ENCODE measurements around the gene PCGF2. TPM values are rescaled to one million over a fixed set of nuclear protein-coding genes. Genes with fewer than 3 reads are reported as not detected.

PCGF2 gene
- total and polyA plus RNA-seq, 9 of the 15 experiments (the other 6 are each of a cell fraction or from before 2014, with no cell fraction given) = 1.3 to 33.4 (median 7.0) TPM

DNA sequence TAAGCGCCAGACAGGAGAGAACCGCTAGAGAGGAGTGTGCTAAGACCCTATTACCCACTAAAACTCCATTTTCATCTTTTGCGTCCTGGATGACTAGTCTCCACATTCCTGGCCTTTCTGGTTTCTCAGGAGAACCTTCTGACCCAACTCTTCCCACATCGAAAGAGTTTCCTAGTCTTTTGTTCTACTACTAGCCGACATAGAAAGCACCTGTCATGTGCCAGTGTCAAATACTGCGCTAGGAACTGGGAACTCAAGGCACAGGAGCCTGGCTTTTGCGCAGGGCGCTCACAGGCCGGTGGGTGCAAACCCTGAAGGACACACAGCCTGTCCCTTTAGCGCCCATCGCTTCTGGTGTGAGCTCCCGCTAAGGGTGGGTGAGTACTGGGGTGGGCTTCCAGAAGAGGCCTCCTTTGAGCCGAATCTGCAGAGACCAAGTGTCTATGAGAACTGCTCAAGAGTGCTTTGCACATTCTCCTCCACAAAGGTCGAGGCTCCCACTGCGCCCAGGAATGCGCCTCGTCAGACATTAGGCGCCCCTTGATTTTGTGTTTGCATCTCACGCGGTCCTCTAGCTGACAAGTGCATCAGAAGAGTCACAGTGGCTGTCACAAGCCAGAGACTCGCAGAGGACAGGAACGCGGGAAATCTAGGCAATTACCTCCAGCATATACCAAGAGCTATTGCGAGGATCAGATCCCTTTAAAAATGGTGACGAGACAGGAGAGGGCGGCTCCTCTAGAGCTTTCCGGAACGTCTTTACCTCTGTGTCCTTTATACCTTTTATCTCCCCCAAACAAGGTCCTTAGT, 2.4 kb upstream of the PCGF2 start (continued):
- TF ChIP-seq, protein P1, sequence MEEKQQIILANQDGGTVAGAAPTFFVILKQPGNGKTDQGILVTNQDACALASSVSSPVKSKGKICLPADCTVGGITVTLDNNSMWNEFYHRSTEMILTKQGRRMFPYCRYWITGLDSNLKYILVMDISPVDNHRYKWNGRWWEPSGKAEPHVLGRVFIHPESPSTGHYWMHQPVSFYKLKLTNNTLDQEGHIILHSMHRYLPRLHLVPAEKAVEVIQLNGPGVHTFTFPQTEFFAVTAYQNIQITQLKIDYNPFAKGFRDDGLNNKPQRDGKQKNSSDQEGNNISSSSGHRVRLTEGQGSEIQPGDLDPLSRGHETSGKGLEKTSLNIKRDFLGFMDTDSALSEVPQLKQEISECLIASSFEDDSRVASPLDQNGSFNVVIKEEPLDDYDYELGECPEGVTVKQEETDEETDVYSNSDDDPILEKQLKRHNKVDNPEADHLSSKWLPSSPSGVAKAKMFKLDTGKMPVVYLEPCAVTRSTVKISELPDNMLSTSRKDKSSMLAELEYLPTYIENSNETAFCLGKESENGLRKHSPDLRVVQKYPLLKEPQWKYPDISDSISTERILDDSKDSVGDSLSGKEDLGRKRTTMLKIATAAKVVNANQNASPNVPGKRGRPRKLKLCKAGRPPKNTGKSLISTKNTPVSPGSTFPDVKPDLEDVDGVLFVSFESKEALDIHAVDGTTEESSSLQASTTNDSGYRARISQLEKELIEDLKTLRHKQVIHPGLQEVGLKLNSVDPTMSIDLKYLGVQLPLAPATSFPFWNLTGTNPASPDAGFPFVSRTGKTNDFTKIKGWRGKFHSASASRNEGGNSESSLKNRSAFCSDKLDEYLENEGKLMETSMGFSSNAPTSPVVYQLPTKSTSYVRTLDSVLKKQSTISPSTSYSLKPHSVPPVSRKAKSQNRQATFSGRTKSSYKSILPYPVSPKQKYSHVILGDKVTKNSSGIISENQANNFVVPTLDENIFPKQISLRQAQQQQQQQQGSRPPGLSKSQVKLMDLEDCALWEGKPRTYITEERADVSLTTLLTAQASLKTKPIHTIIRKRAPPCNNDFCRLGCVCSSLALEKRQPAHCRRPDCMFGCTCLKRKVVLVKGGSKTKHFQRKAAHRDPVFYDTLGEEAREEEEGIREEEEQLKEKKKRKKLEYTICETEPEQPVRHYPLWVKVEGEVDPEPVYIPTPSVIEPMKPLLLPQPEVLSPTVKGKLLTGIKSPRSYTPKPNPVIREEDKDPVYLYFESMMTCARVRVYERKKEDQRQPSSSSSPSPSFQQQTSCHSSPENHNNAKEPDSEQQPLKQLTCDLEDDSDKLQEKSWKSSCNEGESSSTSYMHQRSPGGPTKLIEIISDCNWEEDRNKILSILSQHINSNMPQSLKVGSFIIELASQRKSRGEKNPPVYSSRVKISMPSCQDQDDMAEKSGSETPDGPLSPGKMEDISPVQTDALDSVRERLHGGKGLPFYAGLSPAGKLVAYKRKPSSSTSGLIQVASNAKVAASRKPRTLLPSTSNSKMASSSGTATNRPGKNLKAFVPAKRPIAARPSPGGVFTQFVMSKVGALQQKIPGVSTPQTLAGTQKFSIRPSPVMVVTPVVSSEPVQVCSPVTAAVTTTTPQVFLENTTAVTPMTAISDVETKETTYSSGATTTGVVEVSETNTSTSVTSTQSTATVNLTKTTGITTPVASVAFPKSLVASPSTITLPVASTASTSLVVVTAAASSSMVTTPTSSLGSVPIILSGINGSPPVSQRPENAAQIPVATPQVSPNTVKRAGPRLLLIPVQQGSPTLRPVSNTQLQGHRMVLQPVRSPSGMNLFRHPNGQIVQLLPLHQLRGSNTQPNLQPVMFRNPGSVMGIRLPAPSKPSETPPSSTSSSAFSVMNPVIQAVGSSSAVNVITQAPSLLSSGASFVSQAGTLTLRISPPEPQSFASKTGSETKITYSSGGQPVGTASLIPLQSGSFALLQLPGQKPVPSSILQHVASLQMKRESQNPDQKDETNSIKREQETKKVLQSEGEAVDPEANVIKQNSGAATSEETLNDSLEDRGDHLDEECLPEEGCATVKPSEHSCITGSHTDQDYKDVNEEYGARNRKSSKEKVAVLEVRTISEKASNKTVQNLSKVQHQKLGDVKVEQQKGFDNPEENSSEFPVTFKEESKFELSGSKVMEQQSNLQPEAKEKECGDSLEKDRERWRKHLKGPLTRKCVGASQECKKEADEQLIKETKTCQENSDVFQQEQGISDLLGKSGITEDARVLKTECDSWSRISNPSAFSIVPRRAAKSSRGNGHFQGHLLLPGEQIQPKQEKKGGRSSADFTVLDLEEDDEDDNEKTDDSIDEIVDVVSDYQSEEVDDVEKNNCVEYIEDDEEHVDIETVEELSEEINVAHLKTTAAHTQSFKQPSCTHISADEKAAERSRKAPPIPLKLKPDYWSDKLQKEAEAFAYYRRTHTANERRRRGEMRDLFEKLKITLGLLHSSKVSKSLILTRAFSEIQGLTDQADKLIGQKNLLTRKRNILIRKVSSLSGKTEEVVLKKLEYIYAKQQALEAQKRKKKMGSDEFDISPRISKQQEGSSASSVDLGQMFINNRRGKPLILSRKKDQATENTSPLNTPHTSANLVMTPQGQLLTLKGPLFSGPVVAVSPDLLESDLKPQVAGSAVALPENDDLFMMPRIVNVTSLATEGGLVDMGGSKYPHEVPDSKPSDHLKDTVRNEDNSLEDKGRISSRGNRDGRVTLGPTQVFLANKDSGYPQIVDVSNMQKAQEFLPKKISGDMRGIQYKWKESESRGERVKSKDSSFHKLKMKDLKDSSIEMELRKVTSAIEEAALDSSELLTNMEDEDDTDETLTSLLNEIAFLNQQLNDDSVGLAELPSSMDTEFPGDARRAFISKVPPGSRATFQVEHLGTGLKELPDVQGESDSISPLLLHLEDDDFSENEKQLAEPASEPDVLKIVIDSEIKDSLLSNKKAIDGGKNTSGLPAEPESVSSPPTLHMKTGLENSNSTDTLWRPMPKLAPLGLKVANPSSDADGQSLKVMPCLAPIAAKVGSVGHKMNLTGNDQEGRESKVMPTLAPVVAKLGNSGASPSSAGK (IDR thresholded peaks at IDR 0.05) = peak; percentile 66; the same call in 1 of the 2 replicates
- TF ChIP-seq CREM (IDR thresholded peaks at IDR 0.05; ENCODE audit: low read depth) = 0 out of 2 replicates have a peak, but pooled peaks have one; percentile 9
- TF ChIP-seq RBM22 (IDR thresholded peaks at IDR 0.05; ENCODE audit: low read depth, low read length, poor library complexity, severe bottlenecking) = no peak
- no peak for TF ChIP-seq E4F1 (CRISPR knock-in tag; IDR thresholded peaks at IDR 0.05; ENCODE audit: borderline replicate concordance)
- no peak for TF ChIP-seq THRAP3 (IDR thresholded peaks at IDR 0.05; ENCODE audit: borderline replicate concordance)
- TF ChIP-seq MEIS2 (IDR thresholded peaks at IDR 0.05; ENCODE audit: partially characterized antibody) = peak; percentile 20
- TF ChIP-seq, protein P2, sequence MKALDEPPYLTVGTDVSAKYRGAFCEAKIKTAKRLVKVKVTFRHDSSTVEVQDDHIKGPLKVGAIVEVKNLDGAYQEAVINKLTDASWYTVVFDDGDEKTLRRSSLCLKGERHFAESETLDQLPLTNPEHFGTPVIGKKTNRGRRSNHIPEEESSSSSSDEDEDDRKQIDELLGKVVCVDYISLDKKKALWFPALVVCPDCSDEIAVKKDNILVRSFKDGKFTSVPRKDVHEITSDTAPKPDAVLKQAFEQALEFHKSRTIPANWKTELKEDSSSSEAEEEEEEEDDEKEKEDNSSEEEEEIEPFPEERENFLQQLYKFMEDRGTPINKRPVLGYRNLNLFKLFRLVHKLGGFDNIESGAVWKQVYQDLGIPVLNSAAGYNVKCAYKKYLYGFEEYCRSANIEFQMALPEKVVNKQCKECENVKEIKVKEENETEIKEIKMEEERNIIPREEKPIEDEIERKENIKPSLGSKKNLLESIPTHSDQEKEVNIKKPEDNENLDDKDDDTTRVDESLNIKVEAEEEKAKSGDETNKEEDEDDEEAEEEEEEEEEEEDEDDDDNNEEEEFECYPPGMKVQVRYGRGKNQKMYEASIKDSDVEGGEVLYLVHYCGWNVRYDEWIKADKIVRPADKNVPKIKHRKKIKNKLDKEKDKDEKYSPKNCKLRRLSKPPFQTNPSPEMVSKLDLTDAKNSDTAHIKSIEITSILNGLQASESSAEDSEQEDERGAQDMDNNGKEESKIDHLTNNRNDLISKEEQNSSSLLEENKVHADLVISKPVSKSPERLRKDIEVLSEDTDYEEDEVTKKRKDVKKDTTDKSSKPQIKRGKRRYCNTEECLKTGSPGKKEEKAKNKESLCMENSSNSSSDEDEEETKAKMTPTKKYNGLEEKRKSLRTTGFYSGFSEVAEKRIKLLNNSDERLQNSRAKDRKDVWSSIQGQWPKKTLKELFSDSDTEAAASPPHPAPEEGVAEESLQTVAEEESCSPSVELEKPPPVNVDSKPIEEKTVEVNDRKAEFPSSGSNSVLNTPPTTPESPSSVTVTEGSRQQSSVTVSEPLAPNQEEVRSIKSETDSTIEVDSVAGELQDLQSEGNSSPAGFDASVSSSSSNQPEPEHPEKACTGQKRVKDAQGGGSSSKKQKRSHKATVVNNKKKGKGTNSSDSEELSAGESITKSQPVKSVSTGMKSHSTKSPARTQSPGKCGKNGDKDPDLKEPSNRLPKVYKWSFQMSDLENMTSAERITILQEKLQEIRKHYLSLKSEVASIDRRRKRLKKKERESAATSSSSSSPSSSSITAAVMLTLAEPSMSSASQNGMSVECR (CRISPR knock-in tag; IDR thresholded peaks at IDR 0.05) = peak; percentile 40; the same call in 1 of the 2 replicates

Measured in K562 (cell line).